SK-N-SH treated with all-trans-retinoic acid at 6 μM for 48 hours (cell line): ENCODE measurements around the gene FGF18.

Experiments used
- ATAC-seq: fragments of 200-7000 bp; cut with Tn5 transposase; 3 replicates; pipeline ENCODE4 v1.9.1; 2020; ENCODE audit warnings: mild to moderate bottlenecking, moderate library complexity
- ARNTL ChIP-seq: fragments of 450-650 bp; formaldehyde crosslinking; IDR thresholded peaks from 2 replicates; pipeline ENCODE4 v1.5.0; 2020; ENCODE audit warnings: low read depth, mild to moderate bottlenecking, moderate library complexity, borderline replicate concordance
- BACH2 ChIP-seq: fragments of 250-450 bp; sonication (Bioruptor Pico); IDR thresholded peaks from 2 replicates; pipeline ENCODE4 v1.9.0; 2021; ENCODE audit warnings: mild to moderate bottlenecking, borderline replicate concordance
- CSDC2 ChIP-seq: fragments of 250-450 bp; sonication (Bioruptor Pico); IDR thresholded peaks from 2 replicates; pipeline ENCODE4 v1.5.0; 2020; ENCODE audit warnings: mild to moderate bottlenecking, moderate library complexity
- ESRRG ChIP-seq: fragments of 250-450 bp; sonication (Bioruptor Pico); IDR thresholded peaks from 2 replicates; pipeline ENCODE4 v1.6.1; 2021; ENCODE audit warnings: mild to moderate bottlenecking
- GLIS3 ChIP-seq: fragments of 250-450 bp; sonication (Bioruptor Pico); IDR thresholded peaks from 2 replicates; pipeline ENCODE4 v1.5.0; 2020; ENCODE audit warnings: mild to moderate bottlenecking, moderate library complexity
- OSR1 ChIP-seq: fragments of 250-450 bp; sonication (Bioruptor Pico); IDR thresholded peaks from 2 replicates; pipeline ENCODE4 v1.8.0; 2022; ENCODE audit warnings: moderate library complexity, mild to moderate bottlenecking, inconsistent platforms
- PATZ1 ChIP-seq: fragments of 250-450 bp; sonication (Bioruptor Pico); IDR thresholded peaks from 2 replicates; pipeline ENCODE4 v1.8.0; 2020; ENCODE audit warnings: mild to moderate bottlenecking, moderate library complexity, borderline replicate concordance
- PPARA ChIP-seq: fragments of 250-450 bp; sonication (Bioruptor Pico); IDR thresholded peaks from 2 replicates; pipeline ENCODE4 v1.5.0; 2020; ENCODE audit warnings: mild to moderate bottlenecking, borderline replicate concordance
- SNAI2 ChIP-seq: fragments of 250-450 bp; sonication (Bioruptor Pico); IDR thresholded peaks from 2 replicates; pipeline ENCODE4 v1.5.0; 2020; ENCODE audit warnings: mild to moderate bottlenecking, moderate library complexity
- TCF4 ChIP-seq: fragments of 250-450 bp; sonication (Bioruptor Pico); IDR thresholded peaks from 2 replicates; pipeline ENCODE4 v1.8.0; 2021; ENCODE audit warnings: mild to moderate bottlenecking, moderate library complexity, borderline replicate concordance
- TSHZ2 ChIP-seq: fragments of 250-450 bp; sonication (Bioruptor Pico); IDR thresholded peaks from 2 replicates; pipeline ENCODE4 v1.5.0; 2020; ENCODE audit warnings: mild to moderate bottlenecking, moderate library complexity
- ZC3H10 ChIP-seq: fragments of 250-450 bp; sonication (Bioruptor Pico); IDR thresholded peaks from 2 replicates; pipeline ENCODE4 v1.5.1; 2021; ENCODE audit warnings: mild to moderate bottlenecking, moderate library complexity
- ZFP3 ChIP-seq: fragments of 250-450 bp; sonication (Bioruptor Pico); IDR thresholded peaks from 2 replicates; pipeline ENCODE4 v1.5.0; 2020; ENCODE audit warnings: mild to moderate bottlenecking, moderate library complexity
- ZNF565 ChIP-seq: fragments of 450-650 bp; formaldehyde crosslinking; conservative IDR thresholded peaks from 2 replicates; pipeline ENCODE4 v1.5.0; 2020; ENCODE audit warnings: low read depth, mild to moderate bottlenecking, moderate library complexity
- ZNF70 ChIP-seq: fragments of 450-650 bp; formaldehyde crosslinking; IDR thresholded peaks from 2 replicates; pipeline ENCODE4 v1.5.0; 2020; ENCODE audit warnings: mild to moderate bottlenecking, moderate library complexity
- TF ChIP-seq, protein P1 (sequence below): fragments of 250-450 bp; sonication (Bioruptor Pico); IDR thresholded peaks from 2 replicates; pipeline ENCODE4 v1.5.1; 2020; ENCODE audit warnings: low read depth, mild to moderate bottlenecking, moderate library complexity

The FGF18 gene

DNA sequence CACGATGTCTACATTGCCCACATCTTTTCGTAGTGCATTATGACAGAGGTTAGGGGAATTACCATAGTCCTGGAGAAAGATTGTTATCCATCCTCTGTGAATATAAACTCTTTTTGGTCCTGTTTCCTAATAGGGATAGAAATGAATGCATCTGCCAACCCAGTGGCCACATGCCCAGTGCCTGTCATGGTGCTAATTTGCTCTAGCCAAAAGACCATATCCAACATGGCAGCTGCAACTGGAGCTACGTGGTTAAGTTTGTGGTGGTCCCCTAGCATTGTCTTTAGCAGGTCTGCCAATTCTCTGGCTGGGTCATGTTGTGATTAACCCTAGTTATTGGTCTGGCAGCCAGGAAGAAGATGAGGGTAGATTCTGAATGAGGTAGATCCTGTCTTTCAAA, 87.5 kb downstream of the FGF18 start:
- no peak for ATAC-seq
- TF ChIP-seq ARNTL (CRISPR knock-in tag) (no peak), SNAI2 (CRISPR knock-in tag) (no peak), ESRRG (CRISPR knock-in tag) (no peak), ZFP3 (CRISPR knock-in tag) (no peak), PPARA (CRISPR knock-in tag) (no peak), ZNF565 (CRISPR knock-in tag) (no peak), GLIS3 (CRISPR knock-in tag) (no peak), PATZ1 (no peak), CSDC2 (CRISPR knock-in tag) (no peak), ZC3H10 (CRISPR knock-in tag) (no peak), BACH2 (CRISPR knock-in tag) (no peak), TSHZ2 (CRISPR knock-in tag) (no peak), ZNF70 (no peak), TCF4 (CRISPR knock-in tag) (no peak), OSR1 (no peak)
- TF ChIP-seq, protein P1, sequence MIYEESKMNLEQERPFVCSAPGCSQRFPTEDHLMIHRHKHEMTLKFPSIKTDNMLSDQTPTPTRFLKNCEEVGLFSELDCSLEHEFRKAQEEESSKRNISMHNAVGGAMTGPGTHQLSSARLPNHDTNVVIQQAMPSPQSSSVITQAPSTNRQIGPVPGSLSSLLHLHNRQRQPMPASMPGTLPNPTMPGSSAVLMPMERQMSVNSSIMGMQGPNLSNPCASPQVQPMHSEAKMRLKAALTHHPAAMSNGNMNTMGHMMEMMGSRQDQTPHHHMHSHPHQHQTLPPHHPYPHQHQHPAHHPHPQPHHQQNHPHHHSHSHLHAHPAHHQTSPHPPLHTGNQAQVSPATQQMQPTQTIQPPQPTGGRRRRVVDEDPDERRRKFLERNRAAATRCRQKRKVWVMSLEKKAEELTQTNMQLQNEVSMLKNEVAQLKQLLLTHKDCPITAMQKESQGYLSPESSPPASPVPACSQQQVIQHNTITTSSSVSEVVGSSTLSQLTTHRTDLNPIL (CRISPR knock-in tag), result no peak
